ENCODE data around the gene RPS6KA2.
"Not testable (repeated sequence)": the region's sequence is repeated elsewhere in the genome, so short reads cannot be mapped to it uniquely, and the experiment has no call there.

The RPS6KA2 gene

DNA sequence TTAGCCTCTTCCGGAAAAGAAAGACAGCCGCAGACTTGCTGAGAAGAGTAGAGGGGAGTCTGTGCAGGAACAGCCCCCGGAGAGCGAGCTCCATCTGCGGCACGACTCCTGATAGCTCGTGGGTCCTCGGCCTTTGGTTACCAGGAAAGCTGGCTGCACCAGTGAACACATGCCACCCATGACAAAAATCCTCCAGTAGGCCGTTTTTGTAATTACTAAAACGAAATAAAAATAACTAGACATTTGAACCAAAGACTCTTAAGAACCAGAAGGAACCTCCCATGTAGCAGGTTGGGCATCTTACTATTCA lies 82.8 kb downstream of the RPS6KA2 start:
- DNase-seq = no peak

DNA sequence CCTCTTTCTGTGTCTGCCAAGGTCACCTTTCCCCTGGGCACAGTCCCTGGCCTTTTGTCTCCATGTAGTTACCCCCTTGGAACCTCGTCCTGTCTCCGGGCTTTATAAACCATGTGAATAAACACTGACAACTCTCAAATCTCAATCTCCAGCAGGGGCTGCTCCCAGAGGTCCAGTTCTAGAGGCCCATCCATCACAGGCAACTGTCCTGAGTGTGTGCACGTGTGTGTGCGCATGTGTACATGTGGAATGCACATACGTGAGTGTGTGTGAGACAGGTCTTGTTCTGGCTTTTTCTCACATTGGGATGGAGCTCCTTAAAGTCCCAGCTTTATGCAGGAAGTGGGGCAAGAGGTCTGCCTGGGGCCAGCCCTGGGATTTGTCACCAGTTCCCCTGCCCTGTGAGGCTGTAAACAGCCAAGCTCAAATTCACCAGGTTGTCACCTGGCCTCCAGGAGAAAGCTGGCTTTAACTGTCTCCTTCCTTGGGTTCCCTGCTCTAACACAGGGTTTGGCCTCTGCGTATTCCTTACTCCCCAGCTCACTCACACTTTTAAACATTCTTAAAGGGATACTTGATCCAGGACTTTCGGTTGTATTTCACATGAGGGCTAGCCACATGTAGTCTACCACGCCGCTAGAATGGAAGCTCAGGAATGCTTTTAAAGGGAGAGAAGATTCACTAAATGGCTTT lies 83.3 kb downstream of the RPS6KA2 start:
- DNase-seq = no peak

DNA sequence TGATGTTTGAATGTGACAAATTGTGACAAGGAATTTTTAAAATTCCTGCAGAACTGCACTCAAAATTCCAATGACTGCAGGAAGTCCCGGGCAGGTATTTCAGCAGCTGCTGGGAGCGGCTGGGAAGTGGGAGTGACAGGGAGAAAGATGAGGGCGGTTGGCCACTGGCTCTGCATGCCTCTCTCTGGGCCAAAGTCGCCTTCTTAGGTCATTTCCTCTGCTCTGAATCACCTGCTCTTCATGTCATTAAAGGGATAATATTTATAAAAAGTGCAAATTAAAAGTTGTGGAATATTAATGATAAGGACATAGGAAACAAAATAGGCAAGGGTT lies 84.5 kb downstream of the RPS6KA2 start:
- no peak for DNase-seq

DNA sequence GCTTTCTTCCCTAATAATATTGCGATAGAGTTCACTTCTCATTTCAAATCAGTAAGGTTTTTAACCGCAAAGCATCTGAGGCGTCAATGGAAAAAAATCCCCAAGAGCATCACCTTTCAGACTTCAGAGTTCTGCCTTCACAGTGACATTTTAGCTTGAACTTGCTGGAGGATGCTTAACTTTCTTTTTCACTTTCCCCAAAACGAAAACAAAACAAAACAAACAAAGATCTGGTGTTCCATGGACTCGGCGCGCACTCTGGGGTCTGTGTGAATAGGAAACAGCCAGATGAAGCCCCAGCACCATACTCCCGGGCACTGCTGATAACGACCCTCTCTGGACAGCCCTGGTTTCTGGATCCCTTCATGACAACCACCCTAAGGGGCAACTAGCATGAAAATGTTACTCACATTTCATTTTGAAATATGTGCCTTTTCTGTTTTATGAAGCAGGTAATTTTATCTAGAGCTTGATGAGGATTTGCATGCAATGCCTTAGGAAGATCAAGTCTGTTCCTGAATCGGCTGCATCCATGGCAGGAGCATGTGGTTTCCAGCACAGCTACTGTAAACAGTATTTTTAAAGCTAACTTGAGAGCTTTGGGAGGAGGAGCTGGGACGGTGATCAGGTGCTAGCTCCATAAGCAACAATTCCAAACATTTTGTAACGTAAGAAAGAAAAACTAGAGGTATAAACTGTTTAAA lies 85.0 kb downstream of the RPS6KA2 start:
- no peak for DNase-seq

DNA sequence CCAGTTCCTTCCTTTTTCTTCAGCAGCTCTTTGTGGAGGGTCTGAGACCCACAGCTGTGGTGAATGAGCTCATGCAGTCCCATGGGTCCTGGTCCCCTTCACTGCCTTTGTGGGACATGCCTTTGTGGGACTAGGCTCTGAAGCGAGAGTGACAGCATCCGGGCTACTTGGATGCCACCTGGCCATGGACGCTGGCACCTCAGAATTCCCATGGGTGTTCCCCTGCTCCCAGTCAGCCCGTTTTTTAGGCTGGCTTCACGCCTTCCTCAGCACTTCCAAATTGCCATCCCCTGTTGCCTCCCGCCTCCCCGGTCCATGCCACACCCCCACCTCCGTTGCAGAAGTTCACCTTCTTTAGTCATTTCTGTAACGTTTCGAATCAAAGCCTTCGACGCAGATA lies 85.7 kb downstream of the RPS6KA2 start:
- no peak for DNase-seq

DNA sequence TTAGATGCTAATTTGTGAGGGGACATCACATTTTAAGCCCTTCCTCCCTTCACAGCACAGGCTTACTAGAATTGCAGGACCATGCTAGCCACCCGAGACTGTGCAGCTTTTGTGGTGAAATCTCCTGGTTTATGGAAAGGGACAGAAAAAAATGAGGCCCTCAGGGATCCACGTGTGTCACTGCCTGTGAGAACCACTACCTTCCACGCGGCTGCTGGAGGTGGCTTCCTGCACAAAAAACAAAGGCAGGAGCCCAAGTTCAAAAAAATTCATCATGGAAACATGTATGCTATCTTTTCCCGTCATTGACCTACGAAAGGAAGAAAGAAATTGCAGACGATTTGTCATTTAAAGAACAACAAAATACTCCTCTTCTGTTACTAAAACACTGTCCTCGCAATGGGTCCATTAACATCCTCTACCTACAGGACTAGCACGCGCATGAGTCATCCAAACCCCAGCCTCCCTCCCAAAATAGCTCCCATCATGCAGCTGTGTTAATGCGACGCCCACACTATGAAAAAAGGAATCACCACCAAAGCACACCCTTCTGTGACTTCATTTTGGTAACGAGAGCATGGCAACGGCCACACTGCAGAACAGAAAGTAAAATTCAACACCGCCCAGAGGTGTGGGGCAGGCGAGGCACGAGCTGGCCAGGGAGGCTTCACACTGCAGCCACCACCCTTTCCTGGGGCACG lies 86.3 kb downstream of the RPS6KA2 start:
- peak; percentile 38 for DNase-seq

DNA sequence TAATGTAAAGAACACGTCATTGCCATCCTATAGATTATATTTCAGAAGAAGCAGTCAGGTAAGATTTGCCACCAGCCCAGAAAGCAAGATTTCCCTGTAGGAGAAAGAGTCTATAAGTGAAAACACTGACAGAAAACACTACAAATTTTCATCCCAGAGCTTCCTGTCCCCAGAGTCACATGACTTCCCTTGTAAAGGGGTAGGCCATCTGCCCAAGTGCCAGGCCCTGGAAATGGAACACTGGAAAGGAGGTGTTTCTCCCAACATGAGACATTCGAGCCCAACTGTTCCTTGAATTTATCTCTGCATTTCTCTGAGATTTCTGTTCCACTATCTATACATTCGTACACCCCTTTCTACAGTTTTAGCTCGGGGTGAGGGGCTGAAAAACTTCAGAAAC lies 87.5 kb downstream of the RPS6KA2 start:
- no peak for DNase-seq

DNA sequence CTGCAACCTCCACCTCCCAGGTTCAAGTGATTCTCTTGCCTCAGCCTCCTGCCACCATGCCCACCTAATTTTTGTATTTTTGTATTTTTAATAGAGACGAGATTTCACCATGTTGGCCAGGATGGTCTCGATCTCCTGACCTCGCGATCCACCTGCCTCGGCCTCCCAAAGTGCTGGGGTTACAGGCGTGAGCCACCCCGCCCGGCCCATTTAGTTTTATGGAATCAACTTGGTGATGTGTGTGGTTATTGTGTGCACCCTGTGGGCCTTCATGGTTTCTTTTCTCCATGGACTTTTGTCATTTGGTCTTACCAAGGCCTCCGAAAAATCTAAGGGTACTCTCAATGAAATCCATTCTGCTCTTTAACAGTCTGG lies 88.1 kb downstream of the RPS6KA2 start:
- DNase-seq = not testable (repeated sequence)

DNA sequence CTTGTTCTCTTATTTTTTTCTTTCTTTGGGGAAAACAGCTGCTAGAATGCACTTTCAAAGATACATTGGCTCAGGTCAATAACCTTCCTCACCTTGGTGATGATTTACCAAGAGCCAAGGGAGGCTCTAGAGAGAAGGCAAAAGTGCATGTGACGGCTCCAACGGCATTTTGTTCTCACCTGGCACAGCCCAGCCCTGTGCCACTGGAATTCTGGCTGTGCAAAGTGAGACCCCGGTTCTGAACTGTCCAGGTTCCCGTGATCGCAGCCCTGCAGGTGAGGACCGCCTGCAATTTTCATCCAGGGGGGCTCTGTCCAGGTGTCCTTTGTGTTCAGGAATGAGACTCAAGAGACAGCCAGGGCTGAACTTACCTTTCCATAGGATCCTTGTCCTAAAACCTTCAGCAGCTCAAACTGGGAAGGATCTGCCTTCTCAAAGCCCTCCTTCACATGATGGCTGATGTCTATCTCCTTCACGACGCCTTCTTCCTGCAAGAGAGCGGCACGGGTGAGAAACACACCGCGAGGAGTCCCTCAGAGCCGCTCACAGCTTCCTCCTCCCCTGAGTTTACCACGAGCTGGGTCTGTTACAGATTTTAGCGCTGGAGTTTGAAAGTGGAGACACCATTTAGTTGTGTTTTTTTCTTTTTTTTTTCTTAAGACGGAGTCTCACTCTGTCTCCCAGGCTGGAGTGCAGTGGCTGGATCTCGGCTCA lies 88.6 kb downstream of the RPS6KA2 start:
- no peak for DNase-seq

DNA sequence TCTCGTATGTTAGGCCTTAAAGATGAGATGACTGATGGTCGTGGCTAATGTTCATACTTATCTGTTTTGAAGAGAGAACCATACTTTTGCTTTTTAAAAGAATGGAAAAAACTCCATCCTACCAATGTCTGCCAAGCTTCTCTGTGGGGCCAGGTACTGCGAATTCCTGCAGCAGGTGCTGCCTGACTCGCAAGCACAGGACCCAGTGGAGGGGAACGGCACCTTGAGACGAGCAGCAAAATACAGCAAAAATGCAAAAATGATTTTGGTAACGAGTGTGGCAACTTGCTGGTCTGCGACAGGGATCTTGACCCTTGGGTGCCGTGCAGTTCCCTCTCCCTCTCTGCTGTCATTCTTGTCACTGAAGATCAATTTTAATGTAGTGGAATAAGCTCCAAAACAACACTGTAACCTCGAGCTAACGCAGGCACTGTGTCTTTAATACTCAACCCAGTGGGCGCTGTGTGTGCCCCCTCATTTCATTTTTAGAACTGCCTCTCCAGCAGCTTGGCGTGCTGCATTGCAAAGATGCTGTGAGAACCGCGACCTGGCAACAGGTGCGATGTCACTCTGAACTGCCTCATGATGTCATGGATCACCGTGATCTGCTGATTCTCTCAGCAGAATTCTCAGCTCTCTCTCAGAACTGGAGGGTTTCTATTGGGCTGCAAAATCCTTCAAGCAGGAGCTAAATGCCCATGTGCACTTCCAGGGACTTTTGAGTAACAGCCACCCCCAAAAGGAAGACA lies 92.2 kb downstream of the RPS6KA2 start:
- no peak for DNase-seq

DNA sequence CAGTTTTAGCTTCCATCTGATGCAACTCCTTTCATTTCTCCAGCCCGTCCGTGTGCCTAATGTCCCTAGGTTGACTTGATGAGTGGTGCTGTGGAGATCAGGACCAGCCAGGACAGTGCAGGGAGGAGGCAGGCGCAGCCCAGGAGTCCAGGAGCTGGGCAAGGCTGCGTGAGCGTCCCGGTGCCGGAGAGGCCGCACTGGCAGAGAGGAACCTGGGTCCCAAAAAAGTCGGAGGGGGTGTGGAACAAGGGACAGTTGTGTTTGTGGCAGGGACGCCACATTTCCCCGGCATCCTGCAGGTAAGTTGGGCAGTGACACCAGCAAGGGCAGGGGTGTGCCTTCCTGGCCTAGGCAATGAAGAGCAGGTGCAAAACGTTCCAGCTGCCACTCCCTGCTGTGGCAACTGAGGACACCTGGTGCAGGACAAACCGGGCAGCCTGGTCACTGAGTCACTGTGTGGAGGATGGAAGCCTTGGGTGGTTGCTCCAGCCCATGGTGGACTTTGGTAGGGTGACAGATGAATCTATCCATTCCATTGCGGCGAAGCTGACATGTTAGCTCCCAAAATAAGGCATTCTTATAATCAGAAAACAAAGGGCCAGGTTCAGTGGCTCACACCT lies 93.7 kb downstream of the RPS6KA2 start:
- DNase-seq = no peak

DNA sequence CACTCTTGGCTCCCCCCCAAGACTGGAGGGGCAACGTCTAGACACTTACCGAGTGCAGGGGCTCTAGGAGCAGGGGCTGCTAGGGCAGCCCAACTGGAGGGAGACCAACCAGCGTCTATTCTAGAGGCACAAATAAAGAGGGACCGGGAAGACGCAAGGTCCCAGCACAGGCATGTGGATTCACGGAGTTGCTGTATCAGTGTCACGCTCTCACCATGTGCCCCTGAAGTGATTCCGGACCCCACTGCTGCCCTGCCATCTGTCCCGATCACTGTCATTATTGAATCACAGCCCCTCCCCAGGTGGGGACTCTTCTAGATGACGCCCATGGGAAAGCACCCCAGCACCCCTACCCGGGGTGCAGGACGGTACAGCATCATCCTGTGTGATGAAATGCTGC lies 94.7 kb downstream of the RPS6KA2 start:
- no peak for DNase-seq

DNA sequence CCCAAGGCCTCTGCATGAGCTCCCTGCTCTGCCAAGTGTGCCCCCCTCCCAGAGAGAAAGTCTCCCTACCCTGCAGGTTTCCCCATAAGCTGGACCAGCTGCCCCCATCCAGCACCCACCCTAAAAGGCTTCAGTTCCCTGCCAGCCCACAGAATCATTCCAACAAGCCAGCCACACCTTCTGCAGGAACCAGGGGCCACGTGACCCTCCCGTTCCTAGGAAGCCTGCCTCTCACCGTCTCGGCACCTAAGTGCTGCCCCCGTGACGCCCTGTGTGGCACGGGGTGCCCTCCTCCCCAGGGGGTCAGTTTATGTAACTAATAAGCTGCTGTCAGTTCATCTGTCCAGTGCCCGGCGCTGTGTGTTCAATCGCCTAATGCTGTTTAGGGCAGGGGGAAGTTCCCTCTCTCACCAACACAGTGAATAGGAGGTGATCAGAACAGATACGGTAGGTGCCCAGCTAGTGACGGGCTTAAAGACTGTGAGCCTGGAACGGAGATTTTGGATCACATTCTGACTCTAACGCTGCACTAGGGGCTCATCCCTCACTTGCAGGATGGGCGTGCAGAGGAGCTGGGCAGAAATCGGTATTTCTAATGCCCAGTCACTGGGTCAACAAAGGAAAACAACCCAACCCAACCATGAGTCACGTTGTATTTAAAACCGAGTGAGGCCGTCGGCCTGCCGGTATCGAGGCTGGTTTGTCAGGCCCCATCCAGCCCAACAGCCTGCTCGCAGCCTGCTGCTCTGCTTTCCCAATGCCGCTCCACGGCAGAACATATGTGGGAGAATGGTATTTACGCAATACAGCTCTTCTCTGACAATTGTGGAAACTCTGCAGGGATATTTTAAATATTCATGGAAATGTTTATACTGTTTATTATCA lies 96.6 kb downstream of the RPS6KA2 start:
- no peak for DNase-seq

DNA sequence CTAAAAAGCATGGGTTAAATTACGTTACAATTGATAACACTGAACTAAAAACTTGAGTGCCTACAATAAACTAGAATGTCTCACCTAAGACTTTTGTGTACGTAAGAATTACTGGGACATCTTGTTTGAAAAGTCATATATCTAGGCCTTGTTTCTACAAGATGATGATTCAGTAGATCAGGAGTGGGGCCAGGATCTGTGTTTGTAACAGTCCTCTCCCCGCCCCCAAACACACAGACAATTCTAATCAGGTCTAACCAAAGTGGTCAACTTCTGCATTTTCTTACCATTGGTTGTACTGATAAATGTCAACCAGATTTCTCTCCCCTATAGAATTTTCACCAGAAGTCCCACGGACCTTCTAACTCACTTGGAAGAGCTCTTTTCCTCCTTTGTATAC lies 97.5 kb downstream of the RPS6KA2 start:
- DNase-seq = no peak

DNA sequence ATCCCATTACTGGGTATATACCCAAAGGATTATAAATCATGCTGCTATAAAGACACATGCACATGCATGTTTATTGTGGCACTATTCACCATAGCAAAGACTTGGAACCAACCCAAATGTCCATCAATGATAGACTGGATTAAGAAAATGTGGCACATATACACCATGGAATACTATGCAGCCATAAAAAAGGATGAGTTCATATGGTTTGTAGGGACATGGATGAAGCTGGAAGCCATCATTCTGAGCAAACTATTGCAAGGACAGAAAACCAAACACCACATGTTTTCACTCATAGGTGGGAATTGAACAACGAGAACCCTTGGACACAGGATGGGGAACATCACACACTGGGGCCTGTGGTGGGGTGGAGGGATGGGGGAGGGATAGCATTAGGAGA lies 98.0 kb downstream of the RPS6KA2 start:
- DNase-seq = not testable (repeated sequence)

DNA sequence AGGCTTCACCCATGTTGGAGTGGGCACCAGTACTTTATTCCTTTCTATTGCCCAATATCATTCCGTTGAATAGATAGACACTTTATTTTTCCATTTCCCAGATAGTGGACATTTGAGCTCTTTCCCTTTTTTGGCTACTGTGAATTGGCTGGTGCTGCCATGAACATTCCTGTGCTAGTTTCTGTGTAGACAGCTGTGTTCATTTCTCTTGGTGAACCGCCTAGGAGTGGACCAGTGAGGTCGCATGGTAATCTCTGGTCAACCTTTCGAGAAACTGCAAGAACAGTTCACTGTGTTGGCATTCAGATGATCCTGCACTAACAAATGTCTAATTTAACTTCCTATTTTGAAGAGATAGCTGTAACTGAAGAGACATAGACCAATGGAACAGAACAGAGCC lies 99.2 kb downstream of the RPS6KA2 start:
- DNase-seq = no peak

DNA sequence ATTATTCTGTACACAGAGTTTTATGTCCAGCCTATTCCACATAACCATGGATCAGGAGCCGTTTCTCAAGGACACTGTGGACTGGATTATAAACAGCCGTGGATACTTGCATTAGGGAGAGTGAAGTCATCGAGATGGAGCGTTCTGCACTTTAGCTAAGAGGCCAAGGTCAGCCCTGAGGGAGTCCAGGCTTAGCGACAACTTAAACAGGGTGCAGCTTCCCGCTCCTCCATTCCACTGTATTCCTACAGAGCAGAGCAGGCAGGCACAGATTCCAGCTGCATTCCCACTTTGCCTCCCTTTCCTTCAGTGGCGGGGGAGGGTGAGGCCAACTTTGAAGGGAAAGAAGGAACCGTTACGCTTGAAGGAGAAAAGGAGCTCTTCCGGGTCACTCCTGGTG lies 100.1 kb downstream of the RPS6KA2 start:
- DNase-seq = no peak

DNA sequence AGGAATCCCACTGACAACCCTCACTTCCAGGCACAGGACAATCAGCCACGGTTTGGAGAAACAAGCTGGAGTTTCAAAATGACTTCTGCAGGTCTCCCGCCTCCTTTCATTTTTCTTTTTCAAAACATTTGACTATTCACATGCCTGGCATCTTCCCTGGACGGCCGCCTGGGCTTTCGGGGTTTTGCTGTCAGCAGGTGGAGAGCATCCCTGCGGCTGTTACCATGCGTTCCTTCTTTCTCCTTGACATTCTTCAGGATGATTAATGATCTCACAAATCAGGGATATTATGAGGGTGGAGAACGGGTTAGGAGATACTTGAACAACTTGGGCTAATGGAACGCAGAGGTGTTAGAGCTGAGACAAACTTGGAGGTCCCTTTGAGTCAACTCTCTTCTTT lies 101.5 kb downstream of the RPS6KA2 start:
- DNase-seq = no peak

DNA sequence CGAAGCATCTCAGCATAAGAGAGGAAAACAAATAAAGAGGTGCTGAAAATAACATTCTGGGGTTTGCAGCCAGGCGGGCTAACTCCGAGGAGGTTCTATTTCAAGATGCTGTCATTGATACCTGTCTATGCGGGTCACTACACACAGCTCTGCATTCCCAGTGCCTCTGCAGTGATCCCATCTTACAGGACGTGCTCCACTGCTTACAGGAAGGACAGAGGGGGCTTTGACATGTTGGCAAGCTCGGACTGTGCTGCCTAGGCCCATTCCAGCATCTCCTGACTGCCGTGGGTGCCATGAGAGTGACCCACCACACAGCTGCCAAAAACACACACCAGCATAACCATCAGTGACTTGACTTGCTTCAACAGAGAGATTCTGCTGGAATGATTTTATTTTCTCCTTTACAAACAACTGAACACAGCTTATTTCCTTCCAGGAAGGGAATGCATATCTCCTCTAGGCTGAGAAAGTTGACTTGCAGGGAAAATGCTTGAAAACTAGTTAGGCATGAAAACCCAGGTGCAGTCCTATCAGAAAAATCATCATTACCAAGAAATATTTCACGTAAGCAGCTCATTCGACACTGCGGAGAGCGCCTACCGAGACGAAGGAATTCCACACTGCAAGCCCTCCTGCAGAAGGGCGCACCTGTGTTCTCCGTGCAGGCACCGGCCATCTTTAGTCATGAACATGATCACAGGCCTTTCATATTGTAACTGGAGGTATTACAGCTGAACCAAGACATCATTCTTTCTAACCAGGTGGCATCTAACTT lies 103.1 kb downstream of the RPS6KA2 start:
- DNase-seq = no peak

DNA sequence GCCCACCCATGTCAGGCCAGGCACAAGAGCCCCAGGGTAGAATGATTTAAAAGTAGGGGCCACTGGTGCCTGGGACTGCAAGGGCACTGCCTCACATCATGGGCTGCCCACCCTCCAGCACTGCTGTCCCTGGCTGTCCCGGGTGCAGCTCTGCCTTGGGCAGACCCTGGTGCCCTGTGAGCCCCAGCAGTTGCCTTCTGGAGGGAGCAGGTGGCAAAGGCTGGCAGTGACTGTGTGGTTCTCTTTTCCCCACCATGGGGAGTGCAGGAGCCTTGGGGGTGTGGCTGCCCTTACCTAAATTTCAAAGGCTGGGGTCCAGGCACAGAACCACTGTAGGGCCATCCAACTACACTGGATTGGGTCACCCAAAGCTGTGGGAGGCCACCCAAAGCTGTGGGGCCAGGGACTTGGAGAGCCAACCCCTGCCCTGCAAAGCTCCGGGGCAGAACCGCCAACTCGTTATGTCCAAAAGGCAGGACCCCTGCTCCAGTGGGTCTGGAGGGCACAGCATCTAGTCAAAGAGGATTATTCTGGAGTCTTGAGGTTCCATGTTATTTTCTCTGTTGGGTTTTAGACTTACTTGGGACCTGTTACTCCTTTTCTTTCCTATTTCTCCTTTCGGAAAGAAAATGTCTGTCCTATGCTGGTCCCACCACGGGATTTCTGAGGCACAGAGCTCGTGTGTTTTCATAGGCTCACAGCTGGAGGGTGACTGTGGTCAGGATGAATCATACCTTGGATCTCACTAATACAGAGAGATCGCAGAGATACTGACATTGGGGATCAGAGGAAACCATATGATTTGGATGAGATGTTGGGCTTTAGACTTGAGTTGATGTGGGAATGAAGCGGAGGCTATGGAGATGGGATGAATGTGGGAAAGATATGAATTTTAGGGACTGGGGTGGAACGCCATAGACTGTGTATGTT lies 105.9 kb downstream of the RPS6KA2 start:
- DNase-seq = no peak

Data from NK-92 treated with Interleukin-12 subunit alpha and Interleukin-12 subunit beta, amount 100 ng/mL, for 24 hours (cell line).